SK-N-SH (cell line): ENCODE results near the gene FRYL. TPM values are rescaled to one million over a fixed set of nuclear protein-coding genes. Genes with fewer than 3 reads are reported as not detected.
A peak's percentile ranks its signal among the peaks of the same experiment; 100 is the strongest.

Source experiments
- CTCF ChIA-PET: fragments of 300-600, 350-600 bp; formaldehyde crosslinking; extraction: SDS; loops from one replicate; lab custom pipeline; 2021; lab: Yijun Ruan, JAX
- POLR2A ChIA-PET: fragments of 350-600 bp; sonication (Branson Sonifier 250); formaldehyde crosslinking; extraction: SDS; loops from one replicate; lab custom pipeline; 2020; ENCODE audit warnings: antibody characterized with exemption, inconsistent platforms; lab: Yijun Ruan, JAX
- DNase-seq: peaks from one replicate; pipeline ENCODE4 v3.0.0; 2012
- H2AFZ ChIP-seq: fragments of 200-600 bp; sonication (generic); 2 replicates; pipeline ENCODE4 v1.8.1; 2016; ENCODE audit warnings: antibody characterized with exemption, mild to moderate bottlenecking, low read depth
- H3F3A ChIP-seq: fragments of 200-600 bp; sonication (generic); replicated peaks from 2 replicates; pipeline ENCODE3; 2016; ENCODE audit warnings: antibody characterized with exemption, mild to moderate bottlenecking; ENCODE audit not compliant: insufficient read depth
- H3K27ac ChIP-seq, 2 experiments: fragments of 200-500 bp in 1 of 2; fragments of 200-600 bp in 1 of 2; sonication (Bioruptor generic) in 1 of 2; sonication (generic), shearing (Covaris generic) in 1 of 2; 2 replicates each; pipeline versions ENCODE4 v1.5.1 to v1.6.1; 2014 to 2016; ENCODE audit warnings: low read depth in 2 of 2, inconsistent platforms in 1 of 2, low read length in 1 of 2, mild to moderate bottlenecking in 1 of 2, mixed read lengths in 1 of 2
- H3K27me3 ChIP-seq: fragments of 200-600 bp; sonication (generic), shearing (Covaris generic); 2 replicates; pipeline ENCODE4 v1.6.1; 2016; ENCODE audit warnings: mixed run types; ENCODE audit not compliant: insufficient read depth
- H3K36me3 ChIP-seq, 2 experiments: fragments of 200-500 bp in 1 of 2; fragments of 200-600 bp in 1 of 2; sonication (Bioruptor generic) in 1 of 2; sonication (generic) in 1 of 2; replicated peaks in 1 of 2; 2 replicates each; pipeline versions ENCODE3 to v1.5.1; 2014 to 2016; ENCODE audit warnings: low read length in 1 of 2, mild to moderate bottlenecking in 1 of 2; ENCODE audit not compliant: insufficient read depth in 2 of 2, control insufficient read depth in 1 of 2
- H3K4me1 ChIP-seq, 2 experiments: fragments of 200-500 bp in 1 of 2; fragments of 200-600 bp in 1 of 2; sonication (Bioruptor generic) in 1 of 2; sonication (generic), shearing (Covaris generic) in 1 of 2; 2 replicates each; pipeline versions ENCODE4 v1.5.1 to v1.6.1; 2014 to 2016; ENCODE audit warnings: low read depth in 1 of 2, low read length in 1 of 2, mixed run types in 1 of 2; ENCODE audit not compliant: insufficient read depth in 2 of 2, control insufficient read depth in 1 of 2
- H3K4me2 ChIP-seq: fragments of 200-600 bp; sonication (generic), shearing (Covaris generic); 2 replicates; pipeline ENCODE4 v1.6.1; 2017; ENCODE audit warnings: mixed run types
- H3K4me3 ChIP-seq, 2 experiments: fragments of 200-500 bp in 1 of 2; fragments of 200-600 bp in 1 of 2; sonication (Bioruptor generic) in 1 of 2; sonication (generic), shearing (Covaris generic) in 1 of 2; 2 replicates each; pipeline versions ENCODE4 v1.5.1 to v1.8.1; 2014 to 2016; ENCODE audit warnings: low read depth in 2 of 2, inconsistent platforms in 1 of 2, low read length in 1 of 2, mild to moderate bottlenecking in 1 of 2, mixed read lengths in 1 of 2, moderate library complexity in 1 of 2
- H3K79me2 ChIP-seq: fragments of 200-600 bp; sonication (generic); 2 replicates; pipeline ENCODE4 v1.8.1; 2017; ENCODE audit warnings: mild to moderate bottlenecking; ENCODE audit not compliant: insufficient read depth
- H3K9ac ChIP-seq: fragments of 200-600 bp; sonication (generic); 2 replicates; pipeline ENCODE4 v1.6.1; 2017; ENCODE audit warnings: mixed run types
- H3K9me2 ChIP-seq: fragments of 200-600 bp; sonication (generic); 2 replicates; pipeline ENCODE4 v1.6.1; 2017; ENCODE audit warnings: mixed run types
- H3K9me3 ChIP-seq: fragments of 200-600 bp; sonication (generic); 2 replicates; pipeline ENCODE4 v1.6.1; 2017; ENCODE audit warnings: mixed run types, mild to moderate bottlenecking, moderate library complexity
- H4K20me1 ChIP-seq: fragments of 200-600 bp; sonication (generic); 2 replicates; pipeline ENCODE4 v1.6.1; 2017; ENCODE audit warnings: mild to moderate bottlenecking, mixed run types; ENCODE audit not compliant: insufficient read depth
- CHD2 ChIP-seq: fragments of 150-350 bp; IDR thresholded peaks from 2 replicates; pipeline ENCODE4 v1.6.1; 2018; ENCODE audit warnings: low read length; ENCODE audit not compliant: partially characterized antibody
- EP300 ChIP-seq, 2 experiments: IDR thresholded peaks; 2 replicates each; pipeline versions ENCODE4 v1.4.0 to v1.6.1; 2012; ENCODE audit warnings: borderline replicate concordance in 1 of 2, low read depth in 1 of 2, low read length in 1 of 2
- EZH2phosphoT487 ChIP-seq: fragments of 200-600 bp; sonication (generic); IDR thresholded peaks from 2 replicates; pipeline ENCODE4 v1.6.1; 2017; ENCODE audit warnings: low read depth, mixed run types, mild to moderate bottlenecking, antibody characterized with exemption, moderate library complexity, borderline replicate concordance
- FOSL2 ChIP-seq: IDR thresholded peaks from 2 replicates; pipeline ENCODE4 v1.4.0; 2012; ENCODE audit warnings: low read depth, mild to moderate bottlenecking, moderate library complexity, borderline replicate concordance
- FOXJ3 ChIP-seq: sonication (generic); formaldehyde crosslinking; IDR thresholded peaks from 2 replicates; pipeline ENCODE4 v1.5.1; 2020; ENCODE audit warnings: mild to moderate bottlenecking, missing genetic modification reagents
- FOXM1 ChIP-seq: IDR thresholded peaks from 2 replicates; pipeline ENCODE4 v1.4.0; 2012; ENCODE audit warnings: low read depth, mild to moderate bottlenecking
- GABPA ChIP-seq: IDR thresholded peaks from 2 replicates; pipeline ENCODE4 v1.4.0; 2012; ENCODE audit warnings: low read depth, mild to moderate bottlenecking
- GATA2 ChIP-seq: sonication (generic); formaldehyde crosslinking; IDR thresholded peaks from 2 replicates; pipeline ENCODE4 v1.5.0; 2020; ENCODE audit warnings: mild to moderate bottlenecking, missing genetic modification reagents
- IRF3 ChIP-seq: fragments of 150-350 bp; IDR thresholded peaks from 2 replicates; pipeline ENCODE4 v1.6.1; 2016; ENCODE audit warnings: mild to moderate bottlenecking, low read depth, low read length
- MXI1 ChIP-seq: IDR thresholded peaks from 2 replicates; pipeline ENCODE4 v1.6.1; 2012; ENCODE audit warnings: mild to moderate bottlenecking, low read depth, low read length, improper control_type of control experiment
- POLR2AphosphoS5 ChIP-seq: IDR thresholded peaks from 2 replicates; pipeline ENCODE4 v1.6.1; 2012; ENCODE audit warnings: low read depth, low read length
- RAD21 ChIP-seq: IDR thresholded peaks from 2 replicates; pipeline ENCODE4 v1.6.1; 2012; ENCODE audit warnings: mild to moderate bottlenecking, low read length
- RCOR1 ChIP-seq: fragments of 150-350 bp; IDR thresholded peaks from 2 replicates; pipeline ENCODE4 v1.6.1; 2017; ENCODE audit warnings: antibody characterized with exemption, low read length
- RXRA ChIP-seq: IDR thresholded peaks from 2 replicates; pipeline ENCODE4 v1.4.0; 2012; ENCODE audit warnings: low read depth, mild to moderate bottlenecking, borderline replicate concordance
- SMC3 ChIP-seq: IDR thresholded peaks from 2 replicates; pipeline ENCODE4 v1.6.1; 2012; ENCODE audit warnings: low read depth, low read length, improper control_type of control experiment
- TCF12 ChIP-seq: IDR thresholded peaks from 2 replicates; pipeline ENCODE4 v1.4.0; 2012
- TEAD4 ChIP-seq: IDR thresholded peaks from 2 replicates; pipeline ENCODE4 v1.4.0; 2012; ENCODE audit warnings: mild to moderate bottlenecking, borderline replicate concordance; ENCODE audit not compliant: insufficient read depth
- ZBTB33 ChIP-seq: IDR thresholded peaks from 2 replicates; pipeline ENCODE4 v1.4.0; 2012; ENCODE audit warnings: low read depth, borderline replicate concordance
- WGBS: methylation state at CpG from one replicate; pipeline ENCODE4 v1.1.6; 2017; ENCODE audit warnings: low lambda C conversion rate; 5-methylcytosine and 5-hydroxymethylcytosine counted together
- polyA plus RNA-seq, 3 experiments: library from polyadenylated mRNA; depleted of rRNA; stranded (reverse); fragments of >200 nt; gene quantifications; 2 replicates each; pipeline ENCODE4 v1.2.3, GENCODE V29; 2012

The FRYL gene
- polyA plus RNA-seq, 1 of the 3 experiments (the other 2 are of a cell fraction) = 8.2 TPM

- no peak overlapping the region for H3K4me2 ChIP-seq
These were observed 19.1 kb upstream of the FRYL start for GRCh38 chr4:48799157-48799556.

GRCh38 chr4:48798117-48798516 lies 18.0 kb upstream of the FRYL start:
- Histone ChIP-seq H4K20me1 (no peaks in the 10 kb centered on the region), H3K4me1 (peaks cover 0 to 8% of the 10 kb centered on the region in 2 experiments; a peak in 2 of 4 replicates), H3K27me3 (no peaks in the 10 kb centered on the region), H3K9me2 (no peaks in the 10 kb centered on the region), H3K79me2 (no peaks in the 10 kb centered on the region), H3F3A (peaks cover 4% of the 10 kb centered on the region), H3K4me3 (no peak overlapping the region), H2AFZ (no peak overlapping the region), H3K4me2 (no peak overlapping the region), H3K9me3 (no peaks in the 10 kb centered on the region), H3K27ac (no peak overlapping the region), H3K9ac (no peak overlapping the region), H3K36me3 (no peaks in the 10 kb centered on the region)
- WGBS = 85% methylated on average over 2 of the region's 2 CpGs
- DNase-seq = no peak
- ChIA-PET CTCF (interaction anchor here (0.9 kb wide), 1 partner anchor 17 kb away, joined by 3 read pairs; no protein-coding TSS in a partner anchor), POLR2A (no interaction called here)
- TF ChIP-seq FOXJ3 (no peak), RAD21 (no peak), RXRA (no peak), GABPA (no peak), GATA2 (no peak)

More at GRCh38 chr4:48799157-48799556, 19.1 kb upstream of the FRYL start:
- Histone ChIP-seq H3K36me3 (no peaks in the 10 kb centered on the region), H4K20me1 (no peaks in the 10 kb centered on the region), H3K9me3 (no peaks in the 10 kb centered on the region), H3K79me2 (no peaks in the 10 kb centered on the region), H3K4me1 (peaks cover 0 to 8% of the 10 kb centered on the region in 2 experiments; a peak in 2 of 4 replicates), H3K27ac (no peak overlapping the region), H3K9me2 (no peaks in the 10 kb centered on the region), H3K27me3 (no peaks in the 10 kb centered on the region), H3K9ac (no peak overlapping the region), H3K4me3 (no peak overlapping the region), H2AFZ (peak overlapping the region; percentile 60; the same call in 1 of the 2 replicates), H3F3A (peaks cover 4% of the 10 kb centered on the region)
- TF ChIP-seq RCOR1 (no peak), TCF12 (no peak)
- ChIA-PET POLR2A (no interaction called here), CTCF (no interaction called here)
- 68% methylated on average over 2 of the region's 2 CpGs for WGBS
- no peak for DNase-seq

GRCh38 chr4:48796927-48797679 lies 17.0 kb upstream of the FRYL start:
- 46% methylated on average over 1 of the region's 1 CpG for WGBS
- H3K4me2 ChIP-seq = no peak overlapping the region
- no peaks in the 10 kb centered on the region for H4K20me1 ChIP-seq
- no peak overlapping the region for H3K27ac ChIP-seq
- no peaks in the 10 kb centered on the region for H3K36me3 ChIP-seq
- no peaks in the 10 kb centered on the region for H3K27me3 ChIP-seq
- ChIA-PET POLR2A (no interaction called here), CTCF (no interaction called here)
- no peaks in the 10 kb centered on the region for H3K79me2 ChIP-seq
- H3K4me3 ChIP-seq = no peak overlapping the region
- TF ChIP-seq GABPA = no peak
- no peak for TF ChIP-seq FOXJ3
- no peak for TF ChIP-seq RAD21
- no peak for TF ChIP-seq FOXM1
- TF ChIP-seq GATA2 = no peak
- TF ChIP-seq EZH2phosphoT487 = no peak
- TF ChIP-seq FOSL2 = no peak
- TF ChIP-seq MXI1 = no peak
- no peak for TF ChIP-seq POLR2AphosphoS5
- no peak for TF ChIP-seq RCOR1
- no peak for TF ChIP-seq ZBTB33
- TF ChIP-seq CHD2 = no peak
- TF ChIP-seq EP300 (IDR thresholded peaks at IDR 0.05; ENCODE audit: borderline replicate concordance in 1 of 2, low read depth in 1 of 2, low read length in 1 of 2) = no peak
- no peak for TF ChIP-seq IRF3
- no peak for TF ChIP-seq SMC3
- TF ChIP-seq TEAD4 = no peak
- H3F3A ChIP-seq = peaks cover 4% of the 10 kb centered on the region
- H3K9ac ChIP-seq = no peak overlapping the region
- no peak overlapping the region for H2AFZ ChIP-seq
- no peaks in the 10 kb centered on the region for H3K9me3 ChIP-seq
- H3K9me2 ChIP-seq = no peaks in the 10 kb centered on the region
- no peak for DNase-seq
- H3K4me1 ChIP-seq = peaks cover 0 to 8% of the 10 kb centered on the region in 2 experiments; a peak in 2 of 4 replicates
